ENCODE measurements around the gene UBR4.

UBR4 gene

DNA sequence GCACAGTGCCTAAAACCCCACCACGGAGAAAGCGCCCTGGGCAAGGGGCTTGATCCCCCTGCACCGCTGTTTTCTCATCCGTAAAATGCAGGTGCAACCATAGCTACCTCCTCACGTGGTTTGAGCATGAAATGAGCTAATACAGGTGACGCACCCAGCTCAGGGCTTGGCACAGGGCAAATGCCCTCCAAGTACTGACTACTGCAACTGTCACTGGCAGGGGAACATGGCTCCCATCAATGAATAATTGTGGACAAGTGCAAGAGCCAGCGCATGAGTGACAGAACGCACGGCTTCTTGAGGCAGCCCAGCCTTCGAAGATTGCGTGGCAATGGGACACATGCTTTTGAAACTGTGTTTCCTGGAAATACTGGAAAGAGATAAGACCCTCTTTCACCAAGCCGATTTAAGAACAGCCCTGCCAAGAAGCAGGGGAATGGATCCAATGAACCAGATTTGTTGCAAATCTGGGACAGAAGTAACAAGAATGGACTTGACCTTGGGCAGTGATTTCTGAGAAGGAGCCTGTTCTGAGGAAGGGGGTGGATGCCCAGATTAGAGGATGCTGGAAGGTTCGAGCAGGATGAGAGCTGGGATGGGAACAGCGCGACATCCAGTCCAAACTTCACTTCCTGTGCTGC is 160.8 kb downstream of the UBR4 start:
- Histone ChIP-seq H3K9me3 (ENCODE audit: insufficient read depth, low read length) (no peaks in the 10 kb centered on the region), H3K79me2 (ENCODE audit: low read length) (no peaks in the 10 kb centered on the region), H3K36me3 (replicated peaks; ENCODE audit: low read depth, low read length) (no peaks in the 10 kb centered on the region), H2AFZ (ENCODE audit: low read depth, low read length) (no peak overlapping the region), H3K4me3 (ENCODE audit: low read length) (no peak overlapping the region), H3K27ac (ENCODE audit: low read length) (no peak overlapping the region), H4K20me1 (ENCODE audit: insufficient read depth, low read length) (no peaks in the 10 kb centered on the region), H3K27me3 (ENCODE audit: low read depth, low read length) (no peaks in the 10 kb centered on the region), H3K9ac (ENCODE audit: low read length) (no peak overlapping the region), H3K4me2 (ENCODE audit: low read length) (no peak overlapping the region), H3K4me1 (ENCODE audit: low read length) (no peaks in the 10 kb centered on the region)
- TF ChIP-seq EZH2phosphoT487 (IDR thresholded peaks at IDR 0.05; ENCODE audit: low read depth) (no peak), CTCF (IDR thresholded peaks at IDR 0.05; ENCODE audit: low read depth, low read length) (no peak)

- TF ChIP-seq EZH2phosphoT487 (IDR thresholded peaks at IDR 0.05; ENCODE audit: low read depth) (no peak), CTCF (IDR thresholded peaks at IDR 0.05; ENCODE audit: low read depth, low read length) (no peak)
- Histone ChIP-seq H4K20me1 (ENCODE audit: insufficient read depth, low read length) (no peaks in the 10 kb centered on the region), H3K27me3 (ENCODE audit: low read depth, low read length) (no peaks in the 10 kb centered on the region), H3K4me2 (ENCODE audit: low read length) (no peak overlapping the region), H2AFZ (ENCODE audit: low read depth, low read length) (no peak overlapping the region), H3K36me3 (replicated peaks; ENCODE audit: low read depth, low read length) (no peaks in the 10 kb centered on the region), H3K4me3 (ENCODE audit: low read length) (no peak overlapping the region), H3K79me2 (ENCODE audit: low read length) (no peaks in the 10 kb centered on the region), H3K4me1 (ENCODE audit: low read length) (no peaks in the 10 kb centered on the region), H3K27ac (ENCODE audit: low read length) (no peak overlapping the region), H3K9ac (ENCODE audit: low read length) (no peak overlapping the region), H3K9me3 (ENCODE audit: insufficient read depth, low read length) (no peaks in the 10 kb centered on the region)
Observed at GRCh38 chr1:19046972-19047731, 162.9 kb downstream of the UBR4 start.

- Histone ChIP-seq H3K79me2 (ENCODE audit: low read length) (no peaks in the 10 kb centered on the region), H3K4me3 (ENCODE audit: low read length) (no peak overlapping the region), H3K4me1 (ENCODE audit: low read length) (no peaks in the 10 kb centered on the region), H3K27ac (ENCODE audit: low read length) (no peak overlapping the region), H3K36me3 (replicated peaks; ENCODE audit: low read depth, low read length) (no peaks in the 10 kb centered on the region), H3K9ac (ENCODE audit: low read length) (no peak overlapping the region), H3K9me3 (ENCODE audit: insufficient read depth, low read length) (no peaks in the 10 kb centered on the region), H3K27me3 (ENCODE audit: low read depth, low read length) (no peaks in the 10 kb centered on the region), H2AFZ (ENCODE audit: low read depth, low read length) (no peak overlapping the region), H4K20me1 (ENCODE audit: insufficient read depth, low read length) (no peaks in the 10 kb centered on the region), H3K4me2 (ENCODE audit: low read length) (no peak overlapping the region)
- TF ChIP-seq EZH2phosphoT487 (IDR thresholded peaks at IDR 0.05; ENCODE audit: low read depth) (no peak), CTCF (IDR thresholded peaks at IDR 0.05; ENCODE audit: low read depth, low read length) (no peak)
Observed at GRCh38 chr1:19045898-19046880, 163.9 kb downstream of the UBR4 start.

Measured in OCI-LY3 (cell line).